ENCODE measurements around the gene TXNDC11. TPM values are rescaled to one million over a fixed set of nuclear protein-coding genes. Genes with fewer than 3 reads are reported as not detected.

TXNDC11 gene
- total RNA-seq, 4 donors from 2014 or later, result 27.7 to 47.8 (median 40.0) TPM

DNA sequence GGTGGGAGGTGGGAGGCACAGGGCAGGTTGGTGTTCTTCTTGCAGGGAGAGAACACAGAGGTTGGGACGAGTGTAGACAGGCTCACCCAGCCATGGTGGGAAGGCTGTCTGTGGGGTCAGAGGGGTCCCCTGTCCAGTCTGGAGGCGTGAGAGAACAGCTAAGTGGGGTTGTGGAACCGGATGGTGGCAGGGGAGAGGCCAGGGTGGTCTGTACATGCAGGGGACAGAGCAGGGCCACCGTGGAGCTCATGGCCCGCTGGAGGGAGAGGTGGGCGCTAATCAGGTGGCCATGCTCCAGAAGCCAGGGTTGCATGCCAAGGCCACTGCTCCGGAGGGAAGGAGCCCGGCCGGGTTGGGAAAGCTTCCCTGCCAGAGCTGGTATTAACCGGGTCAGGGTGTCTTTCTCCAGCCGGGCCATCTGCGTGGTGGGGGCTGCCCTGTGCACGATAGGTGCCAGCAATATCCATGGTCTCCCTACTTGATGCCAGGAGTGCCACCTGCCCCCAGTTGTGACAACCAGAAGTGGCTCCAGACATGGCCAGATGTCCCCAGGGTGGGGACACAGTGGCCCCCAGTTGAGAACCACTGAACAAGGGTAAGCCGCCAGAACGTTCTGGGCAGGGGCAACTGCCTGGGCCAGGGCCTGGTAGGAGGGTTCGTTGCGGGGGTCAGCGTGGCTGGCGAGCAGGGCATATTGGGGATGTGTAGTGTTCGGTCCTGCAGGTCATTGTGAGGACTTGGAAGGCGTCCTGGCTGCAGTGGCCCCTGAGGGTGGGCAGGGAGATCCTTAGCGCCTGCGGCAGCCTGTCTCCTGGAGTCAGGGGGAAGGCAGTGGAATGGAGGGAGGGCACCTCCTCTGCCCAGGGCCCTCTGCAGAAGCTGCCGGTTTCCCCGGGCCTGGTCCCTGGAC lies 69.3 kb downstream of the TXNDC11 start:
- intact Hi-C loops (cut with DNase I; ENCODE audit: low total_unique reads), result no loop called here
- no peak for TF ChIP-seq POLR2A (IDR thresholded peaks at IDR 0.05)
- TF ChIP-seq, protein P1, sequence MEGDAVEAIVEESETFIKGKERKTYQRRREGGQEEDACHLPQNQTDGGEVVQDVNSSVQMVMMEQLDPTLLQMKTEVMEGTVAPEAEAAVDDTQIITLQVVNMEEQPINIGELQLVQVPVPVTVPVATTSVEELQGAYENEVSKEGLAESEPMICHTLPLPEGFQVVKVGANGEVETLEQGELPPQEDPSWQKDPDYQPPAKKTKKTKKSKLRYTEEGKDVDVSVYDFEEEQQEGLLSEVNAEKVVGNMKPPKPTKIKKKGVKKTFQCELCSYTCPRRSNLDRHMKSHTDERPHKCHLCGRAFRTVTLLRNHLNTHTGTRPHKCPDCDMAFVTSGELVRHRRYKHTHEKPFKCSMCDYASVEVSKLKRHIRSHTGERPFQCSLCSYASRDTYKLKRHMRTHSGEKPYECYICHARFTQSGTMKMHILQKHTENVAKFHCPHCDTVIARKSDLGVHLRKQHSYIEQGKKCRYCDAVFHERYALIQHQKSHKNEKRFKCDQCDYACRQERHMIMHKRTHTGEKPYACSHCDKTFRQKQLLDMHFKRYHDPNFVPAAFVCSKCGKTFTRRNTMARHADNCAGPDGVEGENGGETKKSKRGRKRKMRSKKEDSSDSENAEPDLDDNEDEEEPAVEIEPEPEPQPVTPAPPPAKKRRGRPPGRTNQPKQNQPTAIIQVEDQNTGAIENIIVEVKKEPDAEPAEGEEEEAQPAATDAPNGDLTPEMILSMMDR (IDR thresholded peaks at IDR 0.05), result no peak
- DNase-seq (ENCODE audit: low spot score in 2 of 2), result no peak
- no peak overlapping the region for H3K4me3 ChIP-seq (ENCODE audit: low read depth, poor library complexity, severe bottlenecking)
- WGBS, 2 donors, result 53 to 58% methylated on average over 19 to 25 of the region's 25 CpGs

DNA sequence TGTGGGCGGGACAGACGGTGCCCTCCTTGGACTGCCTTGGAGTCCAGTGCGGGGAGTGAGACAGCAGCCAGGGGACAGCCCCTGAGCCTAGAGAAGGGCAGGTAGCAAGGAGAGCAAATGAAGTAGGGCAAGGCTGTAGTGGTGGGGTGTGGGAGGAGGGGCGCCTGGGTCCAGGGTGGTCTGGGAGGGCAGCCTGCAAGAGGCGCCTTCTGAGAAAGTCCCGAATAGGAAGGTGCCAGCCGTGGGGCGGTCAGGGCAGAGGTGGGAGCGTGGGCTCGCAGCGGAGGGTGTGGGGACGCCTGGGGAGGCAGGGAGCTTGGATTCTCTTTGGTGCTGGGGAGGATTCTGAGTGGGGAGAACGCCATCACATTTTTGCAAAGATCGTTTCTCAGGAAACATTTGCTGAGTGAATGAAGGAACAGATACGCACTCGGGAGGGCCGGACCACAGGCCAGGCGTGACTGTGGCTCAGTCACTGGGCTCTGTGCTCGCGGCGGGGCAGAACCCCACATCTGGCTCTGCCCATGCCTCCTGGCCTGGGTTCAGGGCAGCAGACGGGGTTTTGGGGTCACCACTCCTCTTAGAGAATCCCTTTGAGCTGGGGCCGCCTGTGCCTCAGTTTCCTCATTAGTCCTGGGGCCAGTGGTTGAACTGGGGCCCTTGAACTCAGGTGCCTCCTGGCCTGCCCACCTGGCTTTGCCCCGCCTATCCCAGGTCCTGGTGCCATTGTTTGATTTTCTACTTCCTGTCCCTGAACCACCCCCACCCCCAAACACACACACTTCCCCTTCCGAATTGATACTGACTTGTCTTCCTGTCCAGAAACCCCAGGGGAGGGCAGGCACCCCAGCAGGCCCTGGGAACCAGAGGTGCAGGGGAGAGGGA lies 70.2 kb downstream of the TXNDC11 start:
- intact Hi-C loops (cut with DNase I; ENCODE audit: low total_unique reads), result no loop called here

DNA sequence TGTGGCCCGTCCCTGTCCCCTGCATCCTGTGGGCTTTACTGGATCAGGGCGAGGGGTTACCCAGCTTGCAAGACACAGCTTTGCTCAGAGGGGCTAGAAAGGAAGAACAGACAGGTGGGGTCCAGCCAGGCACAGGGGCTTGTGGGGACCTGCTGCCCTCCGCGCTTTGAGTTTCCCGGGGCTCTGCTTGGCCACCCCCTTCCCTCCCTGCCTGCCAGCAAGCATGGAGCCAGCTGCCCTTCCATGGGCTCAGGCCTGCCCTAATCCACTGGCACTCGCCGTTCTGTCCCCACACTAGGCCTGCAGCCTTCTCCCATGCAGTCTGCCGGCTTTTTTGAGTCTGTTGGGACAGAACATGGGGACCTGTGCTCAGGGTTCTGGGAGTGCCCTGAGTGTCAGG lies 71.0 kb downstream of the TXNDC11 start:
- WGBS, 2 donors, result 77 to 84% methylated on average over 8 of the region's 8 CpGs
- intact Hi-C loops (cut with DNase I; ENCODE audit: low total_unique reads), result no loop called here
- DNase-seq (ENCODE audit: low spot score in 2 of 2), result no peak
- H3K4me3 ChIP-seq (ENCODE audit: low read depth, poor library complexity, severe bottlenecking), result no peak overlapping the region
- TF ChIP-seq POLR2A (IDR thresholded peaks at IDR 0.05), result no peak
- TF ChIP-seq, protein P1 (IDR thresholded peaks at IDR 0.05), result no peak

More for the DNA sequence above, 70.2 kb downstream of the TXNDC11 start:
- DNase-seq (ENCODE audit: low spot score in 2 of 2), result no peak
- no peak for TF ChIP-seq POLR2A (IDR thresholded peaks at IDR 0.05)
- TF ChIP-seq, protein P1 (IDR thresholded peaks at IDR 0.05), result no peak
- 84 to 89% methylated on average over 20 to 24 of the region's 25 CpGs for WGBS, 2 donors
- no peak overlapping the region for H3K4me3 ChIP-seq (ENCODE audit: low read depth, poor library complexity, severe bottlenecking)

DNA sequence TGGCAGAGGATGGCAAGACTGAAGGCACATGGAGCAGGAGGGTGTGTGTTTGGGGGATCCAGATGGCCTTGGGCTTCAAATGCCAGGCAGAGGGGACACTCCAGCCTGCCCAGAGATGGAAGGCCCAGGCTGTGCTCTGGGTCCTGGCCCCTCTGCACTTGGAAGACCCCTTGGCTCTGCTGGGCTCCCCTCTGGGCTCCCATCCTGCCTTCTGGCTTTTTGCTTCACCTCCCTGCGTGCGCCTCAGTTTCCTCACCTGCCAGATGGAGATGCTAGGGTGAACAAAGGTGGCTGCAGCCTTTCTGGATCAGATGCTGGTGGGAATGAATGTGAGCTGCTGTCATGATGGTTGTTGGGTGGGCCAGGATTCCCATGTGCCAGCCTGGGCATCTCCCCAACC lies 71.4 kb downstream of the TXNDC11 start:
- WGBS, 2 donors, result 96 to 97% methylated on average over 2 of the region's 2 CpGs
- intact Hi-C loops (cut with DNase I; ENCODE audit: low total_unique reads), result no loop called here

More for the DNA sequence above, 71.4 kb downstream of the TXNDC11 start:
- DNase-seq (ENCODE audit: low spot score in 2 of 2), result no peak
- no peak overlapping the region for H3K4me3 ChIP-seq (ENCODE audit: low read depth, poor library complexity, severe bottlenecking)
- TF ChIP-seq POLR2A (IDR thresholded peaks at IDR 0.05), result no peak
- TF ChIP-seq, protein P1 (IDR thresholded peaks at IDR 0.05), result no peak

Measured in lower leg skin (tissue), 4 donors.